Upper lobe of left lung (tissue), 4 donors: ENCODE measurements around the gene NLGN1.

Experiments used
- EP300 ChIP-seq, 4 donors: sonication (generic); formaldehyde crosslinking; IDR thresholded peaks; one replicate each; pipeline ENCODE4 v1.5.1; 2017; ENCODE audit warnings: antibody characterized with exemption in 4 of 4, control low read depth in 2 of 4
- POLR2A ChIP-seq, 4 donors: fragments of 450-650 bp; IDR thresholded peaks; one replicate each; pipeline ENCODE4 v1.5.1; 2016 to 2017; ENCODE audit warnings: antibody characterized with exemption in 4 of 4, mild to moderate bottlenecking in 2 of 4
- TF ChIP-seq, protein P1 (sequence below), 6 experiments: fragments of 450-650 bp in 4 of 6; fragments of 200-600 bp in 2 of 6; sonication (generic) in 2 of 6; IDR thresholded peaks; one replicate each; pipeline ENCODE4 v1.5.1; 2016 to 2019; ENCODE audit warnings: antibody characterized with exemption in 6 of 6

DNA sequence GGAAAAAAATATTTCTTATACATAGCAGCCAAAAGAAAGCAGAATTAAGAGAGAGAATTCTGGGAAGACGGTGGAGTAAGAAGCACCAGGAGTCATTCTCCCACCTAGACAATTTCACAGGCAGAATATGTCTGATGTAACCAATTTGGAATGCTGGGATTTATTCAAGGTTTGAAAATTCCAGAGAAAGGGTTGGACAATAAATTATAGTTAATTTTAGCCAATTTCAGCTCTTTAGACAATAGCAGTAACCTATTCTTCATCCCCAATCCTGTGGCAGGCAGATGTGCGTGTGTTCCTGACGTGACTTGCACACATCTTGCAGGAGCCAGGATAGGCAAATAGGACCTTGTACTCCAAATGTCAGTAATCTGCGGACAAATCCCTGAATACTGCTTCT lies 920.6 kb downstream of the NLGN1 start:
- TF ChIP-seq, protein P1, sequence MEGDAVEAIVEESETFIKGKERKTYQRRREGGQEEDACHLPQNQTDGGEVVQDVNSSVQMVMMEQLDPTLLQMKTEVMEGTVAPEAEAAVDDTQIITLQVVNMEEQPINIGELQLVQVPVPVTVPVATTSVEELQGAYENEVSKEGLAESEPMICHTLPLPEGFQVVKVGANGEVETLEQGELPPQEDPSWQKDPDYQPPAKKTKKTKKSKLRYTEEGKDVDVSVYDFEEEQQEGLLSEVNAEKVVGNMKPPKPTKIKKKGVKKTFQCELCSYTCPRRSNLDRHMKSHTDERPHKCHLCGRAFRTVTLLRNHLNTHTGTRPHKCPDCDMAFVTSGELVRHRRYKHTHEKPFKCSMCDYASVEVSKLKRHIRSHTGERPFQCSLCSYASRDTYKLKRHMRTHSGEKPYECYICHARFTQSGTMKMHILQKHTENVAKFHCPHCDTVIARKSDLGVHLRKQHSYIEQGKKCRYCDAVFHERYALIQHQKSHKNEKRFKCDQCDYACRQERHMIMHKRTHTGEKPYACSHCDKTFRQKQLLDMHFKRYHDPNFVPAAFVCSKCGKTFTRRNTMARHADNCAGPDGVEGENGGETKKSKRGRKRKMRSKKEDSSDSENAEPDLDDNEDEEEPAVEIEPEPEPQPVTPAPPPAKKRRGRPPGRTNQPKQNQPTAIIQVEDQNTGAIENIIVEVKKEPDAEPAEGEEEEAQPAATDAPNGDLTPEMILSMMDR (IDR thresholded peaks at IDR 0.05): no peak
- TF ChIP-seq POLR2A (IDR thresholded peaks at IDR 0.05) (no peak), EP300 (IDR thresholded peaks at IDR 0.05) (no peak)
